ENCODE measurements around the gene MACROD1. TPM values are rescaled to one million over a fixed set of nuclear protein-coding genes. Genes with fewer than 3 reads are reported as not detected.

The MACROD1 gene
- total and polyA plus RNA-seq, 9 of the 15 experiments (the other 6 are each of a cell fraction or from before 2014, with no cell fraction given), result 1.1 to 60.0 (median 26.4) TPM

DNA sequence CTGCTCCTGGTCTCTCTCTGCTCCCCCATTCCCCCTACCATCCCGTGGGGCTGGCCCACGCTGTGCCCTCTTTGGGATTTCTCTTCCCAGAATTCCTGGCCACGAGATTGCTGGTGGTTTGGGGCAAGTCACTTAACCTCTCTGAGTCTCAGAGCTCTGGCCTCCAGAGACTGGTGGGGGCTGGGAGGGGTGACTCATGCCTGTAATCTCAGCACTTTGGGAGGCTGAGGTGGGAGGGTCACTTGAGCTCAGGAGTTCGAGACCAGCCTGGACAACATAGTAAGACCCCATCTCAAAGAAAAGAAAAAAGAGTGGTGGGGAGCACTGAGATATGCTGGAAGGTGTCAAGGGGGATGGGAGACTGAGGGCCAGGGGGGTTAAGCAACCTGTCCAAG, 161.3 kb downstream of the MACROD1 start (continued):
- no peak for TF ChIP-seq SP1 (CRISPR knock-in tag; IDR thresholded peaks at IDR 0.05)
- no peak for TF ChIP-seq PTRF (tag; IDR thresholded peaks at IDR 0.05)
- no peak for TF ChIP-seq ARID4B (CRISPR knock-in tag; IDR thresholded peaks at IDR 0.05)
- no peak for TF ChIP-seq BRF2 (IDR thresholded peaks at IDR 0.05; ENCODE audit: borderline replicate concordance, insufficient read depth, insufficient read length)
- peak; percentile 85 for TF ChIP-seq RBM25 (IDR thresholded peaks at IDR 0.05; ENCODE audit: low read depth, low read length, severe bottlenecking)
- TF ChIP-seq ZNF444 (CRISPR knock-in tag; IDR thresholded peaks at IDR 0.05), result no peak
- no peak for TF ChIP-seq ZNF668 (CRISPR knock-in tag; IDR thresholded peaks at IDR 0.05)
- TF ChIP-seq FOSL1 (tag; conservative IDR thresholded peaks at IDR 0.05), result peak; percentile 55; the same call in 1 of the 2 replicates
- TF ChIP-seq NFIX (CRISPR knock-in tag; IDR thresholded peaks at IDR 0.05; ENCODE audit: low read depth), result no peak
- no peak for TF ChIP-seq CEBPG (CRISPR knock-in tag; IDR thresholded peaks at IDR 0.05)
- no peak for TF ChIP-seq CEBPG (tag; conservative IDR thresholded peaks at IDR 0.05 in 1 of 2, IDR thresholded peaks at IDR 0.05 in 1 of 2)
- TF ChIP-seq, protein P1, sequence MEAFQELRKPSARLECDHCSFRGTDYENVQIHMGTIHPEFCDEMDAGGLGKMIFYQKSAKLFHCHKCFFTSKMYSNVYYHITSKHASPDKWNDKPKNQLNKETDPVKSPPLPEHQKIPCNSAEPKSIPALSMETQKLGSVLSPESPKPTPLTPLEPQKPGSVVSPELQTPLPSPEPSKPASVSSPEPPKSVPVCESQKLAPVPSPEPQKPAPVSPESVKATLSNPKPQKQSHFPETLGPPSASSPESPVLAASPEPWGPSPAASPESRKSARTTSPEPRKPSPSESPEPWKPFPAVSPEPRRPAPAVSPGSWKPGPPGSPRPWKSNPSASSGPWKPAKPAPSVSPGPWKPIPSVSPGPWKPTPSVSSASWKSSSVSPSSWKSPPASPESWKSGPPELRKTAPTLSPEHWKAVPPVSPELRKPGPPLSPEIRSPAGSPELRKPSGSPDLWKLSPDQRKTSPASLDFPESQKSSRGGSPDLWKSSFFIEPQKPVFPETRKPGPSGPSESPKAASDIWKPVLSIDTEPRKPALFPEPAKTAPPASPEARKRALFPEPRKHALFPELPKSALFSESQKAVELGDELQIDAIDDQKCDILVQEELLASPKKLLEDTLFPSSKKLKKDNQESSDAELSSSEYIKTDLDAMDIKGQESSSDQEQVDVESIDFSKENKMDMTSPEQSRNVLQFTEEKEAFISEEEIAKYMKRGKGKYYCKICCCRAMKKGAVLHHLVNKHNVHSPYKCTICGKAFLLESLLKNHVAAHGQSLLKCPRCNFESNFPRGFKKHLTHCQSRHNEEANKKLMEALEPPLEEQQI (IDR thresholded peaks at IDR 0.05), result no peak
- TF ChIP-seq HOXB6 (CRISPR knock-in tag; IDR thresholded peaks at IDR 0.05; ENCODE audit: borderline replicate concordance), result no peak
- TF ChIP-seq CBX3 (IDR thresholded peaks at IDR 0.05; ENCODE audit: borderline replicate concordance in 1 of 2, low read length in 2 of 2), result 0 out of 3 replicates have a peak, but pooled peaks of 1 of the 2 experiments have one; percentile 18
- peak; percentile 85 for TF ChIP-seq PTBP1 (IDR thresholded peaks at IDR 0.05; ENCODE audit: low read depth, low read length)
- no peak for TF ChIP-seq SNRNP70 (optimal IDR thresholded peaks at IDR 0.05; ENCODE audit: low read depth, low read length)
- TF ChIP-seq, protein P2, sequence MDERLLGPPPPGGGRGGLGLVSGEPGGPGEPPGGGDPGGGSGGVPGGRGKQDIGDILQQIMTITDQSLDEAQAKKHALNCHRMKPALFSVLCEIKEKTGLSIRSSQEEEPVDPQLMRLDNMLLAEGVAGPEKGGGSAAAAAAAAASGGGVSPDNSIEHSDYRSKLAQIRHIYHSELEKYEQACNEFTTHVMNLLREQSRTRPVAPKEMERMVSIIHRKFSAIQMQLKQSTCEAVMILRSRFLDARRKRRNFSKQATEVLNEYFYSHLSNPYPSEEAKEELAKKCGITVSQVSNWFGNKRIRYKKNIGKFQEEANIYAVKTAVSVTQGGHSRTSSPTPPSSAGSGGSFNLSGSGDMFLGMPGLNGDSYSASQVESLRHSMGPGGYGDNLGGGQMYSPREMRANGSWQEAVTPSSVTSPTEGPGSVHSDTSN (CRISPR knock-in tag; IDR thresholded peaks at IDR 0.05; ENCODE audit: low read depth), result no peak
- TF ChIP-seq, protein P2 (tag; conservative IDR thresholded peaks at IDR 0.05; ENCODE audit: low read depth), result no peak
